SIG-M5 (cell line): ENCODE results near the gene SCAANT1.

Experiments used
- DNase-seq: peaks from one replicate; lab custom pipeline; 2025; lab: John Stamatoyannopoulos, UW

The SCAANT1 gene

GRCh38 chr3:63900459-63900858, 11.7 kb downstream of the SCAANT1 start:
- DNase-seq, result no peak

- DNase-seq, result no peak
These were observed 12.2 kb downstream of the SCAANT1 start for GRCh38 chr3:63900010-63900409.

GRCh38 chr3:63896332-63897030, 15.7 kb downstream of the SCAANT1 start:
- DNase-seq, result no peak

- DNase-seq, result no peak
These were observed 16.6 kb downstream of the SCAANT1 start for GRCh38 chr3:63895422-63896189.

- DNase-seq, result no peak
These were observed 19.3 kb downstream of the SCAANT1 start for GRCh38 chr3:63892773-63893352.

- no peak for DNase-seq
These were observed 20.7 kb downstream of the SCAANT1 start for GRCh38 chr3:63891518-63891917.

- DNase-seq, result no peak
These were observed 25.3 kb downstream of the SCAANT1 start for GRCh38 chr3:63886858-63887257.

- no peak for DNase-seq
These were observed 31.5 kb downstream of the SCAANT1 start for GRCh38 chr3:63880653-63881052.

GRCh38 chr3:63878394-63879060, 33.7 kb downstream of the SCAANT1 start:
- DNase-seq, result no peak

GRCh38 chr3:63877737-63878393, 34.3 kb downstream of the SCAANT1 start:
- DNase-seq, result no peak

- DNase-seq, result no peak
These were observed 35.9 kb downstream of the SCAANT1 start for GRCh38 chr3:63876260-63876659.

- DNase-seq, result no peak
These were observed 36.7 kb downstream of the SCAANT1 start for GRCh38 chr3:63875510-63875909.

- no peak for DNase-seq
These were observed 37.4 kb downstream of the SCAANT1 start for GRCh38 chr3:63874769-63875168.

GRCh38 chr3:63872135-63872924, 39.9 kb downstream of the SCAANT1 start:
- no peak for DNase-seq

GRCh38 chr3:63870615-63871005, 41.6 kb downstream of the SCAANT1 start:
- no peak for DNase-seq

- no peak for DNase-seq
These were observed 42.1 kb downstream of the SCAANT1 start for GRCh38 chr3:63869940-63870614.

GRCh38 chr3:63867225-63867624, 45.0 kb downstream of the SCAANT1 start:
- DNase-seq, result no peak

- no peak for DNase-seq
These were observed 47.2 kb downstream of the SCAANT1 start for GRCh38 chr3:63864965-63865327.

- no peak for DNase-seq
These were observed 47.9 kb downstream of the SCAANT1 start for GRCh38 chr3:63864008-63864964.
